Measurements from ENCODE around the gene GJB1.
"Not testable (repeated sequence)": the region's sequence is repeated elsewhere in the genome, so short reads cannot be mapped to it uniquely, and the experiment has no call there.

DNA sequence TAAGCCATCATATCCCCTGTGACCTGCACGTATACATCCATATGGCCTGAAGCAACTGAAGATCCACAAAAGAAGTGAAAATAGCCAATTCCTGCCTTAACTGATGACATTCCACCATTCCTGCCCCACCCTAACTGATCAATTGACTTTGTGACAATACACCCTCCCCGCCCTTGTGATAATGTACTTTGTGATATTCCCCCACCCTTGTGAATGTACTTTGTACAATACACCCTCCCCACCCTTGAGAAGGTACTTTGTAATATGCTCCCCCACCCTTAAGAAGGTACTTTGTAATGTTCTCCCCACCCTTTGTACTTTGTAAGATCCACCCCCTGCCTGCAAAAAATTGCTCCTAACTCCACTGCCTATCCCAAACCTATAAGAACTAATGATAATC, 49.3 kb downstream of the GJB1 start:
- TF ChIP-seq, protein P1, sequence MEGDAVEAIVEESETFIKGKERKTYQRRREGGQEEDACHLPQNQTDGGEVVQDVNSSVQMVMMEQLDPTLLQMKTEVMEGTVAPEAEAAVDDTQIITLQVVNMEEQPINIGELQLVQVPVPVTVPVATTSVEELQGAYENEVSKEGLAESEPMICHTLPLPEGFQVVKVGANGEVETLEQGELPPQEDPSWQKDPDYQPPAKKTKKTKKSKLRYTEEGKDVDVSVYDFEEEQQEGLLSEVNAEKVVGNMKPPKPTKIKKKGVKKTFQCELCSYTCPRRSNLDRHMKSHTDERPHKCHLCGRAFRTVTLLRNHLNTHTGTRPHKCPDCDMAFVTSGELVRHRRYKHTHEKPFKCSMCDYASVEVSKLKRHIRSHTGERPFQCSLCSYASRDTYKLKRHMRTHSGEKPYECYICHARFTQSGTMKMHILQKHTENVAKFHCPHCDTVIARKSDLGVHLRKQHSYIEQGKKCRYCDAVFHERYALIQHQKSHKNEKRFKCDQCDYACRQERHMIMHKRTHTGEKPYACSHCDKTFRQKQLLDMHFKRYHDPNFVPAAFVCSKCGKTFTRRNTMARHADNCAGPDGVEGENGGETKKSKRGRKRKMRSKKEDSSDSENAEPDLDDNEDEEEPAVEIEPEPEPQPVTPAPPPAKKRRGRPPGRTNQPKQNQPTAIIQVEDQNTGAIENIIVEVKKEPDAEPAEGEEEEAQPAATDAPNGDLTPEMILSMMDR (IDR thresholded peaks at IDR 0.05) = not testable (repeated sequence)
- TF ChIP-seq ZFX (IDR thresholded peaks at IDR 0.05; ENCODE audit: borderline replicate concordance) = not testable (repeated sequence)
